ENCODE measurements around the gene SNX13.

Gene SNX13

DNA sequence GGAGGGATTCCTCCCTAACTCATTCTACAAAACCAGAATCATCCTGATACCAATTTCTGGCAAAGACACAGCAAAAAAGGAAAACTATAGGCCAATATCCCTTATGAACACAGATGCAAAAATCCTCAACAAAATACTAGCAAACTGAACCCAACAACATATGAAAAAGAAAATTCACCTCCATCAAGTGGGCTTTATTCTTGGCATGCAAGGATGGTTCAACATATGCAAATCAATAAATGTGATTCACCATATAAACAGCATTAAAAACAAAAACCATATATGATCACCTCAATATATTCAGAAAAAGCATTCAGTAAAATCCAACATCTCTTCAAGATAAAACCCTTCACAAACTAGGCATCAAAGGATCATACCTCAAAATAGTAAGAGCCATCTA is 23.5 kb downstream of the SNX13 start:
- TF ChIP-seq, protein P1, sequence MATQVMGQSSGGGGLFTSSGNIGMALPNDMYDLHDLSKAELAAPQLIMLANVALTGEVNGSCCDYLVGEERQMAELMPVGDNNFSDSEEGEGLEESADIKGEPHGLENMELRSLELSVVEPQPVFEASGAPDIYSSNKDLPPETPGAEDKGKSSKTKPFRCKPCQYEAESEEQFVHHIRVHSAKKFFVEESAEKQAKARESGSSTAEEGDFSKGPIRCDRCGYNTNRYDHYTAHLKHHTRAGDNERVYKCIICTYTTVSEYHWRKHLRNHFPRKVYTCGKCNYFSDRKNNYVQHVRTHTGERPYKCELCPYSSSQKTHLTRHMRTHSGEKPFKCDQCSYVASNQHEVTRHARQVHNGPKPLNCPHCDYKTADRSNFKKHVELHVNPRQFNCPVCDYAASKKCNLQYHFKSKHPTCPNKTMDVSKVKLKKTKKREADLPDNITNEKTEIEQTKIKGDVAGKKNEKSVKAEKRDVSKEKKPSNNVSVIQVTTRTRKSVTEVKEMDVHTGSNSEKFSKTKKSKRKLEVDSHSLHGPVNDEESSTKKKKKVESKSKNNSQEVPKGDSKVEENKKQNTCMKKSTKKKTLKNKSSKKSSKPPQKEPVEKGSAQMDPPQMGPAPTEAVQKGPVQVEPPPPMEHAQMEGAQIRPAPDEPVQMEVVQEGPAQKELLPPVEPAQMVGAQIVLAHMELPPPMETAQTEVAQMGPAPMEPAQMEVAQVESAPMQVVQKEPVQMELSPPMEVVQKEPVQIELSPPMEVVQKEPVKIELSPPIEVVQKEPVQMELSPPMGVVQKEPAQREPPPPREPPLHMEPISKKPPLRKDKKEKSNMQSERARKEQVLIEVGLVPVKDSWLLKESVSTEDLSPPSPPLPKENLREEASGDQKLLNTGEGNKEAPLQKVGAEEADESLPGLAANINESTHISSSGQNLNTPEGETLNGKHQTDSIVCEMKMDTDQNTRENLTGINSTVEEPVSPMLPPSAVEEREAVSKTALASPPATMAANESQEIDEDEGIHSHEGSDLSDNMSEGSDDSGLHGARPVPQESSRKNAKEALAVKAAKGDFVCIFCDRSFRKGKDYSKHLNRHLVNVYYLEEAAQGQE (IDR thresholded peaks at IDR 0.05; ENCODE audit: insufficient replicate concordance, low read depth): no peak
- TF ChIP-seq GABPA (IDR thresholded peaks at IDR 0.05; ENCODE audit: low read depth) (no peak), SPI1 (IDR thresholded peaks at IDR 0.05; ENCODE audit: borderline replicate concordance, low read depth) (no peak), POLR2AphosphoS5 (IDR thresholded peaks at IDR 0.05; ENCODE audit: low read depth) (no peak)
- TF ChIP-seq, protein P2, sequence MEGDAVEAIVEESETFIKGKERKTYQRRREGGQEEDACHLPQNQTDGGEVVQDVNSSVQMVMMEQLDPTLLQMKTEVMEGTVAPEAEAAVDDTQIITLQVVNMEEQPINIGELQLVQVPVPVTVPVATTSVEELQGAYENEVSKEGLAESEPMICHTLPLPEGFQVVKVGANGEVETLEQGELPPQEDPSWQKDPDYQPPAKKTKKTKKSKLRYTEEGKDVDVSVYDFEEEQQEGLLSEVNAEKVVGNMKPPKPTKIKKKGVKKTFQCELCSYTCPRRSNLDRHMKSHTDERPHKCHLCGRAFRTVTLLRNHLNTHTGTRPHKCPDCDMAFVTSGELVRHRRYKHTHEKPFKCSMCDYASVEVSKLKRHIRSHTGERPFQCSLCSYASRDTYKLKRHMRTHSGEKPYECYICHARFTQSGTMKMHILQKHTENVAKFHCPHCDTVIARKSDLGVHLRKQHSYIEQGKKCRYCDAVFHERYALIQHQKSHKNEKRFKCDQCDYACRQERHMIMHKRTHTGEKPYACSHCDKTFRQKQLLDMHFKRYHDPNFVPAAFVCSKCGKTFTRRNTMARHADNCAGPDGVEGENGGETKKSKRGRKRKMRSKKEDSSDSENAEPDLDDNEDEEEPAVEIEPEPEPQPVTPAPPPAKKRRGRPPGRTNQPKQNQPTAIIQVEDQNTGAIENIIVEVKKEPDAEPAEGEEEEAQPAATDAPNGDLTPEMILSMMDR (IDR thresholded peaks at IDR 0.05; ENCODE audit: insufficient read depth, low read length): no peak
- Histone ChIP-seq H3K27ac (replicated peaks) (no peak overlapping the region), H3K4me3 (replicated peaks; ENCODE audit: insufficient read depth, low read length) (no peak overlapping the region), H3K27me3 (ENCODE audit: insufficient read depth, poor library complexity, severe bottlenecking) (no peaks in the 10 kb centered on the region)
- no peak for DNase-seq (ENCODE audit: low read depth in 1 of 2, low spot score in 1 of 2)

DNA sequence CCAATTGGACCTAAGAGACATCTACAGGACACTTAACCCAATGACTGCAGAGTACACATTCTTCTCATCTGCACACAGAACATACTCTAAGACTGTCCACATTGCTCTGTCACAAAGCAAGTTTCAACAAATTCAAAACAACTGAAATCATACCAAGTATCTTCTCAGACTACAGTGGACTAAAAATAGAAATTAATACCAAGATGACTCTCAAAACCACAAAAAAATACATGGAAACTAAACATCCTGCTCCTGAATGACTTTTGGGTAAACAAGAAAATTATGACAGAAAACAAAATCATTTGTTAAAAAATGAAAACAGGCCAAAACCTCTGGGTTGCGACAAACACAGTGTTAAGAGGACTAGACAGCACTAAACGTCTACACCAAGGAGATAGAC is 24.5 kb downstream of the SNX13 start:
- TF ChIP-seq POLR2AphosphoS5 (IDR thresholded peaks at IDR 0.05; ENCODE audit: low read depth) (no peak), SPI1 (IDR thresholded peaks at IDR 0.05; ENCODE audit: borderline replicate concordance, low read depth) (no peak), GABPA (IDR thresholded peaks at IDR 0.05; ENCODE audit: low read depth) (no peak)
- TF ChIP-seq, protein P1 (IDR thresholded peaks at IDR 0.05; ENCODE audit: insufficient replicate concordance, low read depth): no peak
- TF ChIP-seq, protein P2 (IDR thresholded peaks at IDR 0.05; ENCODE audit: insufficient read depth, low read length): no peak
- no peak overlapping the region for H3K27ac ChIP-seq (replicated peaks)
- no peak for DNase-seq (ENCODE audit: low read depth in 1 of 2, low spot score in 1 of 2)
- no peak overlapping the region for H3K4me3 ChIP-seq (replicated peaks; ENCODE audit: insufficient read depth, low read length)
- H3K27me3 ChIP-seq (ENCODE audit: insufficient read depth, poor library complexity, severe bottlenecking): no peaks in the 10 kb centered on the region

DNA sequence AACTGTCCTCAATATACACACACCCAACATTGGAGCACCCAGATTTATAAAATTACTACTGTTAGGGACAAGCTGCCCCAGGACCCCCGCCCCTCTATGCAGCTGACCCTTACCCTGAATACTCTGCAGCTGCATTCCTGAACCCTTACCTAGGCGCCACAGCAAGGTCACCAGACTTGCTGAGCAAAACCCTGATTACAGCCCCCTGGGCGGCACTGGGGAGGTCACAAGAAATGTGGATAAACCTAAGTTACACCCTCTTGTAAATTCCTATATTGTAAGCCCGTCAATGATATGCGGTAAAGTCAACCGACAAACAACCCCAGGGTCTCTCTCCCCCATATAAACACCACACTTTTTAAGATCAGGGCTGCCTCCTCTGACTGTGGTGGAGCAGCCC is 25.1 kb downstream of the SNX13 start:
- no peak for DNase-seq (ENCODE audit: low read depth in 1 of 2, low spot score in 1 of 2)
- no peak overlapping the region for H3K27ac ChIP-seq (replicated peaks)
- no peak overlapping the region for H3K4me3 ChIP-seq (replicated peaks; ENCODE audit: insufficient read depth, low read length)
- no peaks in the 10 kb centered on the region for H3K27me3 ChIP-seq (ENCODE audit: insufficient read depth, poor library complexity, severe bottlenecking)
- no peak for TF ChIP-seq POLR2AphosphoS5 (IDR thresholded peaks at IDR 0.05; ENCODE audit: low read depth)
- TF ChIP-seq, protein P2 (IDR thresholded peaks at IDR 0.05; ENCODE audit: insufficient read depth, low read length): no peak
- no peak for TF ChIP-seq GABPA (IDR thresholded peaks at IDR 0.05; ENCODE audit: low read depth)
- TF ChIP-seq, protein P1 (IDR thresholded peaks at IDR 0.05; ENCODE audit: insufficient replicate concordance, low read depth): no peak

All from HL-60 (cell line).